22Rv1 (cell line): ENCODE measurements around the gene EMILIN1.

Experiments
- H3K27ac ChIP-seq: fragments of 450-650 bp; 2 replicates; pipeline ENCODE4 v1.5.1; 2017
- ZFX ChIP-seq: fragments of 450-650 bp; IDR thresholded peaks from 2 replicates; pipeline ENCODE4 v1.6.1; 2017; ENCODE audit warnings: antibody characterized with exemption, borderline replicate concordance
- TF ChIP-seq, protein P1 (sequence below): fragments of 450-650 bp; IDR thresholded peaks from 2 replicates; pipeline ENCODE4 v1.5.1; 2017; ENCODE audit warnings: mild to moderate bottlenecking

Gene EMILIN1

GRCh38 chr2:27086090-27086723 is 7.8 kb downstream of the EMILIN1 start:
- peak overlapping the region; percentile 79 for H3K27ac ChIP-seq
- TF ChIP-seq, protein P1, sequence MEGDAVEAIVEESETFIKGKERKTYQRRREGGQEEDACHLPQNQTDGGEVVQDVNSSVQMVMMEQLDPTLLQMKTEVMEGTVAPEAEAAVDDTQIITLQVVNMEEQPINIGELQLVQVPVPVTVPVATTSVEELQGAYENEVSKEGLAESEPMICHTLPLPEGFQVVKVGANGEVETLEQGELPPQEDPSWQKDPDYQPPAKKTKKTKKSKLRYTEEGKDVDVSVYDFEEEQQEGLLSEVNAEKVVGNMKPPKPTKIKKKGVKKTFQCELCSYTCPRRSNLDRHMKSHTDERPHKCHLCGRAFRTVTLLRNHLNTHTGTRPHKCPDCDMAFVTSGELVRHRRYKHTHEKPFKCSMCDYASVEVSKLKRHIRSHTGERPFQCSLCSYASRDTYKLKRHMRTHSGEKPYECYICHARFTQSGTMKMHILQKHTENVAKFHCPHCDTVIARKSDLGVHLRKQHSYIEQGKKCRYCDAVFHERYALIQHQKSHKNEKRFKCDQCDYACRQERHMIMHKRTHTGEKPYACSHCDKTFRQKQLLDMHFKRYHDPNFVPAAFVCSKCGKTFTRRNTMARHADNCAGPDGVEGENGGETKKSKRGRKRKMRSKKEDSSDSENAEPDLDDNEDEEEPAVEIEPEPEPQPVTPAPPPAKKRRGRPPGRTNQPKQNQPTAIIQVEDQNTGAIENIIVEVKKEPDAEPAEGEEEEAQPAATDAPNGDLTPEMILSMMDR = peak; percentile 93
- TF ChIP-seq ZFX = no peak

DNA sequence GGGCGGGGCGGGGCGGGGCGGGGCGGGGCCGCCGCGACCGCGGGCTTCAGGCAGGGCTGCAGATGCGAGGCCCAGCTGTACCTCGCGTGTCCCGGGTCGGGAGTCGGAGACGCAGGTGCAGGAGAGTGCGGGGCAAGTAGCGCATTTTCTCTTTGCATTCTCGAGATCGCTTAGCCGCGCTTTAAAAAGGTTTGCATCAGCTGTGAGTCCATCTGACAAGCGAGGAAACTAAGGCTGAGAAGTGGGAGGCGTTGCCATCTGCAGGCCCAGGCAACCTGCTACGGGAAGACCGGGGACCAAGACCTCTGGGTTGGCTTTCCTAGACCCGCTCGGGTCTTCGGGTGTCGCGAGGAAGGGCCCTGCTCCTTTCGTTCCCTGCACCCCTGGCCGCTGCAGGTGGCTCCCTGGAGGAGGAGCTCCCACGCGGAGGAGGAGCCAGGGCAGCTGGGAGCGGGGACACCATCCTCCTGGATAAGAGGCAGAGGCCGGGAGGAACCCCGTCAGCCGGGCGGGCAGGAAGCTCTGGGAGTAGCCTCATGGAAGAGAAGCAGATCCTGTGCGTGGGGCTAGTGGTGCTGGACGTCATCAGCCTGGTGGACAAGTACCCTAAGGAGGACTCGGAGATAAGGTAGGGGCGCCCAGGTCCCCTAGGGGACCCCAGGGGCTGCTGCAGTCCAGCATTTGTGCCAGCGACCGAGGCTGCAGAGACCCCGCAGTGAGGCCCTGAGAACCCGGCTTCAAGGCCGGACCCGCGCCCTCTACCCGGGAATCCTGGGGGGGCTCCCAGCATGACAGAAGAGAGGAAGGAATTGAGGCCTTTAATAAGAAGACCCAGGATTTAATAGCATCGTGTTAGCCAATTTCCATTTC is 8.5 kb downstream of the EMILIN1 start, which contains the start of gene KHK:
Gene KHK, plus strand, starts transcription at position 49 of the 870 bp plus-strand sequence. Its CDS starts 488 bp downstream, at position 537.
- peak within 1 kb of the TSS; percentile 79 for H3K27ac ChIP-seq
- no peak for TF ChIP-seq ZFX
- TF ChIP-seq, protein P1 = peak; percentile 57

- no peak for TF ChIP-seq ZFX
- TF ChIP-seq, protein P1 = no peak
- H3K27ac ChIP-seq = no peak overlapping the region
Observed at GRCh38 chr2:27087823-27088410, 9.5 kb downstream of the EMILIN1 start.

GRCh38 chr2:27088634-27089033 is 10.2 kb downstream of the EMILIN1 start:
- no peak for TF ChIP-seq ZFX
- TF ChIP-seq, protein P1 = no peak
- no peak overlapping the region for H3K27ac ChIP-seq

DNA sequence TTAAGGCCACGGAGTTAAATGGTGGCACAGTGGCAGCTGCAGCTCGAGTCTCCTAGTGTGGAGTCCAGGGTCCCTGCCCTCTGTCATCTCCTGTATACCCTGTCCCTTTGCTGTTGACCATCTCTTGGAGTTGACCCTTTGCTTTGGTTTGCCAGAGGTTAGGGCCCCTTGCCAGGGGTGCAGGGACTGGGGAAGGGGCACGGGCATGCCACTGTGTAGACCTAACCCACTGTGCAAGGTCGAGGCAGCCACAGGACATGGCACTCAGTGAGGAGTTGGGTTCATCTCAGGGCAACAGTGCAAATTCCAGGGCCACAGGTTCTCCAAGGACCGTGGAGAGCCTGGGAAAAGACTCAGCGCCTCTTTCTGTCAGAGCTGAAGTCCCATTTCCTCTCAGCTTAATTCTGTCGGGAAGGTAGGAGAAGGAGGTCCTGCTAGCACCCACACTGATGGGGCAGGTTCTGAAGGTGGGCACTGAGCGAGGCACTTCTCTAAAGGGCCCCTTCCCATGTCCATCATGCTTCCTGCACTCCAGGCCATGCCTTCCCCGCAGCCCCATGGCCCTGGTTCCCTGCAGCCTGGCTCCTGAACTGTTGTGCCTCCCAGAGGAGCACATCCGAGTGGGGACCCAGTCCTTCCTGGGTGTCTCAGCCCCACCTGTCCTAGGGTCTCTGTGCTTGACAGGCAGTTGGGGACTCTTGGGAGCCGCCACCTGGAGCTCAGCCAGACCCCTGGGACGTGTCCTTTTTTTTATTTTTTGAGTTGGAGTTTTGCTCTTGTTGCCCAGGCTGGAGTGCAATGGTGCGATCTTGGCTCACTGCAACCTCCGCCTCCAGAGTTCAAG is 10.9 kb downstream of the EMILIN1 start:
- no peak overlapping the region for H3K27ac ChIP-seq
- no peak for TF ChIP-seq ZFX
- TF ChIP-seq, protein P1 = no peak

- TF ChIP-seq ZFX = no peak
- TF ChIP-seq, protein P1 = no peak
- H3K27ac ChIP-seq = no peak overlapping the region
Observed at GRCh38 chr2:27091746-27092695, 13.6 kb downstream of the EMILIN1 start.
